Brain pericyte (primary cell): Measurements from ENCODE around the gene ITPK1.
"Not testable (repeated sequence)": the region's sequence is repeated elsewhere in the genome, so short reads cannot be mapped to it uniquely, and the experiment has no call there.

Source experiments
- DNase-seq: peaks from one replicate; pipeline ENCODE4 v3.0.0-alpha.2; 2012; ENCODE audit warnings: low read depth, low spot score

The ITPK1 gene

DNA sequence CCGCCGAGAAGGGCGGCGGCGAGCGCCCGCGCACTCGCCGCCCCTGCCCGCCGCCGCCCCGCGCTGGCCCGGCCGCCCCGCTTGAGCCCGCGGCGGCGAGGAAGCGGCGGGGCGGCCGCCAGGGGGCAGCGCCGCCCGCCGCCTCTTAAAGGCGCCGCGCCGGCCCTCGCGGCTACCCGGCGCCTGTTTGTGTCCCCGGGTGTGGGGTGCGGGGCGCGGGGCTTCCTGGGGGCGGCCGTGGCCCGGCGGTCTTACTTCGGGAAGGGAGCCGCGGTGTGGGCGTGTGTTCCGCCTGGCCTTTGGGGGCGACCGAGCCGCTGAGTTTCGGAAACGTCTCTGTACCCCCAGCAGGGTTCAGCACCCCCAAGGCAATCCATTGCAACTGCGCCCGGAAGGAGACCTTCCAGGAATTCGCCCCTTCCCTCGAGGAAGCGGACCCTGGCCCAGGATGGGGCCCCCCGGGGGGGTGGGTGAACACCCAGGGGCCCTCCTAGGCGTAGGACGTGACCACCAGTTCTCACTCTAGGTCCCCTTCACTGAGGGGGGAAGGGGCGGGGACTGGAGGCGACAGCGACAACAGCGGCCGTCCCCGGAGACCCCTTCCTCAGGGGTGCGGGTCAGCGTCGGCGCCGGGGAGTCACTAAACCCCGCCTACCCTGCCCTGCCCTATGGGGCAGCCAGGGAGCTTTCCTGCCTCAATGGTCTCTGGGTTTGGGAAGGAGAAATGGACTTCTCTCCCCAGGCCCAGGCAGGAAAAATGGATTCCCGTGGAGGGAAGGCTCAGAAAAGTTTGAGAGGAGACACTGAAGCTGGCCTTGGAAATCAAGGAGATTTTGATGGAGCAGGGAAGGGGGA lies at the start of gene ITPK1:
Gene ITPK1, minus strand, starts transcription at position 105 of the 855 bp plus-strand sequence. CDS start 762 bp downstream, outside the sequence.
- no peak for DNase-seq

DNA sequence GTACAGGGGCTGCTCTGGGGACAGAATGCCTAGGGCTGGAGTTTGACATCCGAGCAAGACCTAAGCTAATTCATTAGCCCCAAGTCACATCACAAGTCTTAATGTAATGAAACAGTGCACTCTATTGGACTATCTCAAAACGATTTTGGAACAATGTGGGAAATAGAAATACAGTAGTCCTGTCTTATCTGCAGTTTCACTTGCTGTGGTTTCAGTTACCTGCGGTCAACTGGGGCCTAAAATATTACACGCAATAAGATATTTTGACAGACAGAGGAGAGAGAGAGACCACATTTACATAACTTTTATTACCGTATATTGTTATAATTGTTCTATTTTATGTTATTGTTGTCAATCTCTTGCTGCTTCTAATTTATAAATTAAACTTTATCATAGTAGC lies 47.8 kb upstream of the ITPK1 start:
- DNase-seq = no peak

DNA sequence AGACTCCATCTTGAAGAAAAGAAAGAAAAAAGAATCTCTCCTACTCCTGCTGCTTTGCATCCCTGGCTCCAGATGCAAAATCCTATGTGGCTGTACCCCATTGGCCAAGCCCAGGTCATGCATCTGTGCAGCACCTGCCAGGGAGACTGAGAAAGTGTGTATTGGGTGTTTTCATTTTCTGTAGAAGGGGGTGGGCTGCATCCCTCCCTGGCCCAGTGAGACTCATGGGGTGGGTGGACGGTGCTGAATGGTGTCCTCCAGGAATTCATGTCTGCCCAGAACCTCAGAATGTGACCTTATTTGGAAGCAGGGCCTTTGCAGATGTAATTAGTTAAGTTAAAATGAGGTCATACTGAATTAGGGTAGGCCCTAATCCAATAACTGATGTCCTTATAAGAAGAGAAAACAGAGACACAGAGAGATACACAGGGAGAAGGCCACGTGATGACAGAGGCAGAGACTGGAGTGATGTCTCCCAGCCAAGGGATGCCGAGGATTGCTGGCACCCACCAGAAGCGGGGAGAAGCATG lies 45.8 kb upstream of the ITPK1 start:
- no peak for DNase-seq

DNA sequence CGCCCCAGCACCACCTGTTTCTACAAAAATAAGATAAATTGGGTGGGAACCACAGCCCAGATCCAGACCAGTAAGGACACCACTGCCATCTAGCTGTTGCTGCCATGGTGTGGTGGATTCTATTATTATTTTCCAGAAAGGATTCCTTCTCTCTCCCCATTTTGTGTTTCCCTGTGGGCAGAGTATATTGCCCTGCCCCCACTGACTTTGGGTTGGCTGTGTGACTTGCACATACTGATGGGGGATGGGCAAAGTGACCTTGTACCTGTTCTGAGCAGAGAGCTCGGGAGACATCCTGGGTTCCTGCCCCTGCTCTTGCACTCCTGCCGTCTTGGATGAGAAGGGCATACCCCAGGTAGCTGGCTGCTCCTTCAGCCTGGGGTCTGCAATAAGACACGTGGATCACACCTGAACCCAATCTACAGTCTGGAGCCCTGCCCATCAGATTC lies 44.7 kb upstream of the ITPK1 start:
- no peak for DNase-seq

DNA sequence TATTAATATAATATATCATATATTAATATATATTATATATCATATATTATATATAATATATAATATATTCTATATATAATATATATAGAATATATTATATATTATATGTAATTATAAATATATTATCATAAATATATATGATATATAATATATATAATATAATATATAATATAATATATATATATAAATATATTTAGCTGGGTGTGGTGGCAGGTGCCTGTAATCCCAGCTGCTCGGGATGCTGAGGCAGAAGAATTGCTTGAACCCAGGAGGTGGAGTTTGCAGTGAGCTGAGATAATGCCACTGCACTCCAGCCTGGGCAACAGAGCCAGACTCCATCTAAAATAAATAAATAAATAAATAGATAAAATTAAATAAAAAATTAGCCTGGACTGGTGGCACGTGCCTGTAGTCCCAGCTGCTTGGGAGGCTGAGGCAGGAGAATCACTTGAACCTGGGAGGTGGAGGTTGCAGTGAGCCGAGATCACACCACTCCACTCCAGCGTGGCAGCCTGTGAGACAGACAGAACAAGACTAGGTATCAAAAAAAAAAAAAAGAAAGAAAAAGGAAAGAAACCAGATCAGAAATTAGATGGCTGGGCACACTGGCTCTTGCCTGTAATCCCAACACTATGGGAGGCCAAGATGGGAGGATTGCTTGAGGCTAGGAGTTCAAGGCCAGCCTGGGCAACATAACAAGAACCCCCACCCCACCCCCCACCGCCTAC lies 44.1 kb upstream of the ITPK1 start:
- DNase-seq = not testable (repeated sequence)

DNA sequence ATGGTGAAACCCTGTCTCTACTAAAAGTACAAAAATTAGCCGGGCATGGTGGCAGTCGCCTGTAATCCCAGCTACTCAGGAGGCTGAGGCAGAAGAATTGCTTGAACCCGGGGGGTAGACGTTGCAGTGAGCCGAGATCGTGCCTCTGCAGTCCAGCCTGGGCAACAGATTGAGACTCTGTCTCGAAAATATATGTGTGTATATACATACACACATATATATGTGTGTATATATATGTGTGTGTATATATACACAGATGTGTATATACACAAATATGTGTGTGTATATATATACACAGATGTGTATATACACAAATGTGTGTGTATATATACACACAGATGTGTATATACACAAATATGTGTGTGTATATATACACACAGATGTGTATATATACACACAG lies 42.6 kb upstream of the ITPK1 start:
- not testable (repeated sequence) for DNase-seq

DNA sequence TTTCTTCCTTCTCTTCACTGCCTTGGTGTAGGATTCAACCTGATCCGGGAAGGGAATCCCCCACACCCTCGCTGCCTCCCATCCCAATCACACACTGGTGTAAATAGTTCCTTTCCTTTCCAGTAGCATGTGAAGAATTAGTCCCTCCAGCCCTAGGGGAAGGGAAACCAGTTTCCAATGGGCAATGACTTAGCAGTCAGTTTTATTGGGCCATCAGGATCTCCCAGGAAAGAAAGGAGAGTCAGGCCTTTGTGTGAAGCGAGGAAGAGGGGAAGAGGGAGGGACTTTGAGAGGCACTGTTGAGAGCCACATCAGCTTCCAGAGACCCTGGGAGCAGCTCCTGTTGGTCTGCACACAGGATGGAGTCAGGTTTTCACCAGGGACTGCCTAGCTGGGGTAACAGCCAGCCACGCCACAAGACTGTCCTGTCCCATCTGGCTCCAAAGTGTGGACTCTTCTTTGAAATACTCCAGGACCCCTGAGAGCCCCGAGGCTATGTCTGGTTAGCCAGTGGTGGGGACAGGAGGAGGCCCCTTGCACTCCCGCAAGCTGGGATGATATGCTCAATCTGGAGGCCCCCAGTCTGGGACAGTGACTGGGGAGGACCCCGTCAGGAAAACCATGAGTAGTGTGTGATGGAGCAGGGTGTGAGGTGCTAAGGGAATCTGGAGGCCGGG lies 41.1 kb upstream of the ITPK1 start:
- no peak for DNase-seq

DNA sequence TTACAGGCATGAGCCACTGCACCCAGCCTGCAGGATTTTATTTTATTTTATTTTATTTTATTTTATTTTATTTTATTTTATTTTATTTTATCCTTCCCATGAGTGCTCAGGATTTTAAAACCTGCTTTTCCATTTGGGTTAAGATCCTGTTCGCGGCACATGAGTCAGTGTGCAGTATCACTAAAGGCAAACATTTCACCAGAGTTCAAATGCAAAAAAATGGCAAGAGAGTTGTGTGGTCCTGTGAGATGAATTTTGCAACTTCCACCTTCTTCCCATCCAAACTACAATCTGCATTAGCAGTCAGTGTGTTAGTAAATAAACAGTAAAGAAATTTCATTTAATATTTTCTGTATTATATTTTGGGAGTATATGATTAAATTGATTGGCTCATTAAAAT lies 39.9 kb upstream of the ITPK1 start:
- DNase-seq = no peak

DNA sequence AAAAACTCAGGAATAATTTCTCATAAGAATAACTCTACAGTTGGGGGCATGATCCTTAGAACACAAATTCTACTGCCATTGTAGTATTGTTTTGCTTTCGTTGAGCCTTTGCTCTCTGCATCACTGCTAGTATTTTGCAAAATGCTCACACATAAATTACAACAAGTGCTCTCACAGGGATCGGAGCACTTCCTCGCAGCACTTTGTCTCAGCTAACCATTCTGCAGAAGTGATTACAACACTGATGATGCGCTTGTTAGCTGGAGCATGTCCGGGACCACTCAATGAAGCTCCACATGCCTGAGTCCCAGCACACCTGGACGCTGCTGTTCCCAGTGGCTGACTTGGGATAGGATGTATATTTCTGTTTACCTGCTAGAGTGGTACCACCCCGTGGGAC lies 37.4 kb upstream of the ITPK1 start:
- DNase-seq = no peak

DNA sequence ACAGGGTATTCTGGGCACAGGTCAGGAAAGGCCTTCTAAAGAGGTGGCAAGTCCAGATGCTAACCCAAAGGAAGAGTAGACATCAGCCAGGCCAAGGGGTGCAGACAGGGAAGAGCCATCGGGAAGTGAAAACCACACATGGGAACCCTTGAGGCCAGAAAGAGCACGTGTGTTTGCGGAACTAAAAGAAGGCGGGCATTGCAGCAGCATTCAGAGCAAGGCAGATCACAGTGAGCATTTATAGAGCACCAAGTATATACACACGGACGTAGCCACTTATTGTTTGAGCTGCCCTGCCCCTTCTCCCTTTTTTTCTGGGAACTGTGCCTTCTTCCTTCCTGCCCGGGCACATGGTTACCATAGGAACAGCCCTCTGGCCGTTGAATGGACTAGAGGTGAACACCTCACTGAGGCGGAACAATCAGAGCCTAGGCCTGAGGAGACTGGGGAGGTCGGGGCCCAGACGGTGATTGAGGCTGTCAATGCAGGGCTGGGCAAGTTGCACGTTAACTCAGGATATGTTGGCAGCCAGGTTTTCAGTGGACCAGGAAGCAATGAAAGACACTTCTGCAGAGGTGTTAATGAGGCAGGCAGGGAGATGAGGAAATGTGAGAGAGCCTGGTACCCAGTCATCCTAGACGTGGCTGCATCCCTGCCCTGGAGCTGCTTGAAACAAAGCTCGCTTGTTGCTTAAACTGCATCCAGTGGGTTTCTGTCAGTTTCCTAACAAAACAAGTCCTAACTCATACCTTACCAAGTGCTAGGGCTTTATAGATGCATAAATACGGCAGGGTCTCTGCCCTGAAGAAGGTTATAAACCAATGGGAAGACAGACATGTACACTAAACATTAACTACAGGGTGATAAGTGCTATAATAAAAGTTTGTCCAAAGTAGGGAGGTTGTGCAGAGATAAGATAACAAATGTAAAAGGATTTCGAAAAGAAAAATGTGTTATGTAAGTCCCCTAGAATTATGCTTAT lies 34.8 kb upstream of the ITPK1 start:
- DNase-seq = no peak

DNA sequence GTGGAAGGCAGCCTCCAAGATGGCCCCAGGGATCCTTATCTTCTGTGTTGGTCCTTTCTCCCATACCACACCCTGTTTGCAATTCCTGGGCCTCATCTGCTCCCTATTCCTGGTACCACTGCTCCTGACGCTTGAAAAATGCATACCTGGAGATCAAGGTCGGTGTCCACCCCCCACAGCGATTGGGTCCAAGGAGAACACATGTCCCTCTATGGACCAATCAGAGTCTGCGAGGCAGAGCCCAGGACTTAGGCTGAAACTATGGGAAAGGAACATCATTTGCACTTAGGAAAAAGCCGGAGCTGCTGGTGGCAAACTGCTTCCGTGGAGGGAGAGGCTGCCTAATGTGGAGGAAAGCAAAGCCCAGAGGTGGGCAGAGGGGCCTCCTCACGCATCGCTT lies 33.3 kb upstream of the ITPK1 start:
- DNase-seq = no peak

DNA sequence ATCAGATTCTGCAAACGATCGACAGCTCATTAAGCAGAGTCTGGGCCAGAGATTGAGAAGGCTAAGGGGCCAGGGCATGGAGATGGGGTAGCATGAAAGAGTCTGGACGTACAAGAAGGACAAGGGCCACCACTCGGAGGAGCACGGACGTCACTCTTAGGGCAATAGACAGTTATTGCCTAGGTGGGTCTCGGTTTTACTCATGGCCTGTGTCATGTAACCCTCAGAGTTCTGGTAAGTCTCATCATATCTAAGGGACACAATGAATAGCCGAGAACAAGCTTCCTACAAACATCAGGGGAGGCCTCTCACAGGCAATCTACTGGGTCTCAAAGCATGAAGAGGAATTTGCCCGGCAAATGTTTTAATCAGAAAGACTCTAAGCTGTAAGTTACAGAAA lies 30.4 kb upstream of the ITPK1 start:
- no peak for DNase-seq

DNA sequence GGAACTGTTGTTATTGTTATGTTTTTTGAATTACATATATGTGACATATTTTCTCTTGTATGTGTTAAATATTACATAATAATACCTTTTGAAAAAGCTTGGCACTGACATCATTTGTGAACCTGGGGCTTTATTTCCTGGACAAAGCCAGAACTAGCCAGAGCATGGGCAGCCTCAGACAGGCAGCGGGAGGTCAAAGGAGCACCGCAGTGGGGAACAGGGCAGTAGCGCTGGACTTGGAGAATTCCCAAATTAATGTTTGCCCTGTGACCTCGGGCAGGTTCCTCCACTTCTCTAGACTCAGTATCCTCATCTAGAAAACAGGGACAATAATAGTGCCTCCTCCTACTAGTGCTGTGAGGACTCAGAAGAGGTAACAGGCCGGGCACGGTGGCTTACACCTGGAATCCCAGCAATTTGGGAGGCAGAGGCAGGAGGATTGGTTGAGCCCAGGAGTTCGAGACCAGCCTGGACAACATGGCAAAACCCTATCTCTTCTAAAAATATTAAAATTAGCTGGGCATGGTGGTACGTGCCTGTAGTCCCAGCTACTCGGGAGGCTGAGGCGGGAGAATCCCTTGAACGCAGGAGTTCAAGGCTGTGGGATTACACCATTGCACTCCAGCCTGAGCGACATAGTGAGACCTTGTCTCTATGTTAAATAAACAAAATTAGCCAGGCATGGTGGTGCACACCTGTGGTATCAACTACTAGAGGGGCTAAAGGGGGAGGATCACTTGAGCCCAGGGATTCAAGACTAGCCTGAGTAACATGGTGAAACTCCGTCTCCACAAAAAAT lies 27.3 kb upstream of the ITPK1 start:
- DNase-seq = no peak

DNA sequence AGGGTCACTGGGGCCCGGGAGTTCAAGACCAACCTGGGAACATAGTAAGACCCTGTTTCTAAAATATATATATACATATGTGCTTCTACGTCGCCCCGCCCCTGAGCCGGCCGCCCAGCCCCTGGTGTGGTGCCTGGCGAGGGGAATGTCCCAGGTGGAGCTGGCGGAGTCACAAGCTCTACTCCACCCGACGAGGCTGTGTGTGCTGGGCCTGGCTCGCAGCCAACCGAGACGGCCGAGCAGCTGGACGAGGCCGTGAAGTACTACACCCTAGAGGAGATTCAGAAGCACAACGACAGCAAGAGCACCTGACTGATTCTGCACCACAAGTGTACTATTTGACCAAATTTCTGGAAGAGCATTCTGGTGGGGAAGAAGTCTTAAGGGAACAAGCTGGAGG lies 22.1 kb upstream of the ITPK1 start:
- DNase-seq = no peak

DNA sequence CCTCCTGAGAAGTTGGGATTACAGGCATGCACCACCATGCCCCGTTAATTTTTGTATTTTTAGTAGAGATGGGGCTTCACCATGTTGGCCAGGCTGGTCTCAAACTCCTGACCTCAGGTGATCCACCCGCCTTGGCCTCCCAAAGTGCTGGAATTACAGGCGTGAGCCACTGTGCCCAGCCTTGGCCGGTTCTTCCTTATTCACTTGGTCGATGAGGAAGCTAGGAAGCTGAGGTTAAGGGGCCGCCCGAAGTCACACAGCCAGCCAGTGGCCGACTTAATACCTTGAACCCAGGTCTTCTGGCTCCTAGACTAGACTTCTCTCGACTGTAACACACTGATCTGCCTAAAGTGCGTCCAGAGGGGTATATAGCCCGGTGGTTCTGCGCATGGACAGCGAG lies 20.8 kb upstream of the ITPK1 start:
- DNase-seq = not testable (repeated sequence)

DNA sequence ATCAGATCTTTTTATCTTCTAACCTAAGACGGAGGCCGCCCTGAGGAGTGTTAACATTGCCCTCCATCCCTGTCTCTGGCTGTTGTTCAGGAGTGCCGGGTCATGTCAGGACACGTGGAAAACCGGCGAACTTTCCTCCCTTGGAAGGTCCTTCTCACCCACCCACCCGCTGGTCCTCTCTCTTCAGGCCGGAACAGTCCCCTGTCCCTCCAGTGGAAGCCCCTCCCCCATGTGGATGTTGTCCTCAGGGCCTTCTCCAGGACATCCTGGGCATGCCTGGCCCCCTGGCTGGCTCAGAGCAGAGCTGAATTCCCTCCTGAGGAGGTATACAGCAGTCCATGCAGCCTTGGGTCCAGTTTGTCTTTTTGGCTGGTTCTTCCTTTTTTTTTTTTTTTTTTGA lies 20.3 kb upstream of the ITPK1 start:
- no peak for DNase-seq

DNA sequence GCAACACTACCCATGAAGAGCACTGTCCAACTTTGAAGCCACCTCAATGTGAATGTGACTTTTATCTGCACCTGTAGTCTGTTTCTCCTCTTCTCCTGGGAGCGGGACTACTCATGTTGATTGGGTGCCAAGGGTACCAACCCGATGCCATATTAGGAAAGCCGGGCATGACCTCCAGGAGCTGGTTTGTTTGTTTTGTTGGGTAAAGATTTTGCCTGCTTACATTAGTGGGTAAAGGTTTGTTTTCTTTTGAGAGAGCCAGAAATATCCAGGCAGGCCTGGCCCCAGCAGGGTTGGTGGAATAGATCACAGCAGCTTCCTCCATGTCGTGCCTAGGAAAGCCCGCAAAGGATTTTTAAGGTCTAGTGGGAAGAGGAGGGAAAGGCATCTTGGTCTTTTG lies 19.7 kb upstream of the ITPK1 start:
- no peak for DNase-seq

DNA sequence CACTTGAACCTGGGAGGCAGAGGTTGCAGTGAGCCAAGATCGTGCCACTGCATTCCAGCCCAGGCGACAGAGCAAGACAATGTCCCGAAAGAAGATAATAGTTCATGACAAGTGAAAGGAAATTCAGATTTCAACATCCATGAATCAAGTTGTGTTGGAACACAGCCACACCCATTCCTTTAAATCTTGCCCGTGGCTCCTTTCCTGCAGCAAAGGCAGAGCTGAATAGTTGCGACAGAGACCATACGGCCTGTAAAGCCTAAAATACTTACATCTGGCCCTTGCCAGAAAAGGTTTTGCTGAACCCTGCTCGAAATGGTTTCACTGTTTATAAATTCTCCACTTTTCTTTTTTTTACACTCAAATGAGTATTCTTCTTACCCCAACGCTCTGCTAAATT lies 17.7 kb upstream of the ITPK1 start:
- DNase-seq = no peak

DNA sequence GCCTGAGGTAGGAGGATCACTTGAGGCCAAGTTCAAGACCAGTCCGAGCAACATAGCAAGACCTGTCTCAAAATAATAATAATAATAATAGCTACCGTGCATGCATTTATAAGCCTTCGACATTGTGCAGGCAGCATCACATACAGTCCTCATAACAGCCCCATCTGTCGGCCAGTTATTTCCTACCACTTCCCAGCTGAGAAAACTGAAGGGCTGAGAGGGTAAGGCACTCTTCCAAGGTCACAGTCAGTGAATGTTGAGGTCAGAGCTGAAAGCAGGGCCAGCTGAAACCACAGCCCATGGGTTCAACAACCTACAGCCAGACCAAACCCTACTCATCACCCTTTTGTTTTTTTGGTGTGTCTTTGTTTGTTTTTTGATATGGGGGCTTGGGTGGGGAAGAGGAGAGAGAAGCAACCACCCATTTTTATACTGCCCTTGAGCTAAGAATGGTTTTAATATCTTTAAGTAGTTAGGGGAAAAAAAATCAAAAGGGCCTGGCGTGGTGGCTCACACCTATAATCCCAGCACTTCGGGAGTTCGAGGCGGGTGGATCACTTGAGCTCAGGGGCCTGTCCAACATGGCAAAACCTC lies 16.8 kb upstream of the ITPK1 start:
- no peak for DNase-seq
